NCI-H1694 (cell line): ENCODE measurements around the gene LRGUK.
"Not testable (repeated sequence)": the region's sequence is repeated elsewhere in the genome, so short reads cannot be mapped to it uniquely, and the experiment has no call there.

Source experiments
- DNase-seq: peaks from one replicate; lab custom pipeline; 2025; lab: John Stamatoyannopoulos, UW

LRGUK gene

GRCh38 chr7:134245253-134245652 lies 118.1 kb downstream of the LRGUK start:
- no peak for DNase-seq

- no peak for DNase-seq
Observed at GRCh38 chr7:134246347-134246746, 119.2 kb downstream of the LRGUK start.

DNA sequence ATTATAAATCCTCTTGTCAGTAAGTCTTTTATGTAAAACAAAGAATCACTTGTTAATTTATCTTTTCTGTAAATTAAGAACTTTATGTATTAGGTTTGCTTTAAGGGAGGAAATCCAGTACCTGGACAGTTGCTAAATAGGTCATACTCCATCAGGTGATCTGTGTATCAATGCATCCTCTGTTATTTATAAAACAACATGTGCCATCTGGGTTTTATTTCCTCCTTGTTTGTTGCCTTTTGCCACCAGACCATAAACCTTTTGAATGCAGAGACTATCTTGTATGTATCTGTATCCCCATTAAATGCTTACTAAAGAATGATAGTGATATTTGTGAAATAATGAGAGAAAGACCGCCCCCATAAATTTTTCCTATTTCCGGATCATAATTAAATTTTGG lies 119.6 kb downstream of the LRGUK start:
- DNase-seq, result no peak

DNA sequence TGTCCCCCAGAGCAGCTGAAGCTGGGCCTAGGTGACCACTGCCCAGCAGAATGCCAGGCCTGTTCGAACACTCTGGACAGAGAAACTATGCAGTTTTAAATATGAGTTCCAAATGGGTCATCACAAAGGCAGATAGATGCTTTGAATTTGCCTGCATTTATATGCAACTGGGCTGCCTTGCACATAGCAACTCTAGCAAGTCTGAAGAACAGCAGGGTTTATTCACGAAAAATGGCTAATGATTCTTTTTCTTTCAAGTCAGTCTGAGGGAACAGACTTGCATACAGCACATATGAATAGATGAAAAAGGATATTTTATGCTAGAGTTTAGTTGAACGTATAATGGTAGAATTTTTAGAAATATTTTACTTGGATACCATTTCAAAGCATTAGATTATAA lies 121.1 kb downstream of the LRGUK start:
- no peak for DNase-seq

DNA sequence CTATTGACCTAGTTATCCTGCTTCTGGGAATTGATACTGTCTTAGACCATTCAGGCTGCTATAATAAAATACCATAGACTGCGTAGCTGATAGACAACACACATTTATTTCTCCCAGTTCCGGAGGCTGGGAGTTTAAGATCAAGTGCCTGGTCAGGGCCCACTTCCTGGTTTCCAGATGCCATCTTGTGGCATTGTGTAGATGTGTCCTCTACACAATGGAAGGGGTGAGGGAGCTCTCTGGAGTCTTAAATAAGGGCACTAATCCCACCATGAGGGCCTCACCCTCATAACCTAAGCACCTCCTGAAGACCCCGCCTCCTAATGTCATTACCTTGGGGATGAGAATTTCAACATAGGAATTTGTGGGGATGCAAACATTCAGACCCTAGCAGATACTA lies 127.2 kb downstream of the LRGUK start:
- DNase-seq, result peak; percentile 34

DNA sequence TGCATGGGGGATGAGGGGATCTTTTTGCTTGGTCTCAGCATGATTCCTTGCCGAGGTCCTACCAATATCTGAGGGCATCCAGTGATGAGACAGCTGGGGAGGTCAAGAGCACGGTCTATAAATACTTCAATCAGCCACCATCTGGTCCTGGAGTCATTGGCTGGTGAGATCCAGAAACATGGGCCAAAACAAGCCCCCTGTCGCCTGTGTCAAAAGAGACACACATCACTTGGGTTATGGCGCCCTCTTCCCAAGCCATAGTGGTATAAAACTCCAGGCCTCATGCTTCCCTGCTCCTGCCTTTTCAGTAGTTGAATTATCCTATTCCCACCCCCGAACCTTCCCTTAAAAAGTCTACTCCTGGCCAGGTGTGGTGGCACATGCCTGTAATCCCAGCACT lies 128.7 kb downstream of the LRGUK start:
- peak; percentile 88 for DNase-seq

DNA sequence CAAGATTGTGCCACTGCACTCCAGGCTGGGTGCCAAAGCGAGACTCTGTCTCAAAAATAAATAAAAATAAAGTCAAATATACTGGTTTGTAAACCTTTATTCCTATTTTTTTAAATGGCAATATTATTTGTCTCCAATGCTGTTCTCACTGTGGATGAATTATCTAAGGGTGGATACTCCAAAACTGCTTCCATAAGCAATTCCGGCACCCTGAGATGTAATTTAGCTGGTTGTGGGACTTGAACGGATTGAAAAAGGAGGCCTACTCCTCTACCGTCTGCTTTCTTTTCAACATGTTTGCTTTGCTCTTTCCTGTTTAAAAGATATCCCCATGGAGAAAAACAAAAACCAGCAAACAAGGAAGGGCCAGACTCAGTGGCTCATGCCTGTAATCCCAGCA lies 135.2 kb downstream of the LRGUK start:
- no peak for DNase-seq

GRCh38 chr7:134276951-134277350 lies 149.8 kb downstream of the LRGUK start:
- no peak for DNase-seq

DNA sequence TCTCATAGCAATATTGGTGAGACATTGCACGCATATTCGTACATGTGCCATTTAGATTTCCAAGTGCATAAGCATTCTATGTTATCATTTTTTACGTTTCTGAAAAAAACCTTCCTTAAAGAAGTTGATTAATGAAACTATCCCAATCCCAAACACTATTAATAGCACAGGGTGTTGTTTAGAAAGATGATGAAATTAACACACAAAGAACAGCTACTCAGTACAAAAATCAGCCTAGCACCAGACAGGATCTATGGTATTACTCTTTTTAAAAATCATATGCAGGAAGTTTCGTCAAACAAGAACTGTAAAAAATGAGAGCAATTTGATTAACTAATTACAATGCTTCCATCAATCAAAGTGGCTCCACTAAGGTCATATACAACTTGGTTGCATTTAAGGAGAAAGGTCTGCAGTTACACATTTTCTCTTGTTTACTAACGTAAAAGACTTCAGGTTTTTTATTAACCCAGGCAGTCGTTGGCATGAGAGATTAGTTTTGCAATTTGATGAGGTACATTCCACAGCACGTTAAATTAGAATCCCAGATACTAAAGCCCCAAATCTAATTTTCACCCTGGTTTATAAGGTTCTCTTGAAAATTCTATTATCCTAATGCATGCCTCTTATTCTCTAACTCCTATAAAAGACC lies 151.5 kb downstream of the LRGUK start:
- DNase-seq, result no peak

- DNase-seq, result no peak
Observed at GRCh38 chr7:134279336-134279735, 152.2 kb downstream of the LRGUK start.

GRCh38 chr7:134279898-134280297 lies 152.8 kb downstream of the LRGUK start:
- DNase-seq, result no peak

DNA sequence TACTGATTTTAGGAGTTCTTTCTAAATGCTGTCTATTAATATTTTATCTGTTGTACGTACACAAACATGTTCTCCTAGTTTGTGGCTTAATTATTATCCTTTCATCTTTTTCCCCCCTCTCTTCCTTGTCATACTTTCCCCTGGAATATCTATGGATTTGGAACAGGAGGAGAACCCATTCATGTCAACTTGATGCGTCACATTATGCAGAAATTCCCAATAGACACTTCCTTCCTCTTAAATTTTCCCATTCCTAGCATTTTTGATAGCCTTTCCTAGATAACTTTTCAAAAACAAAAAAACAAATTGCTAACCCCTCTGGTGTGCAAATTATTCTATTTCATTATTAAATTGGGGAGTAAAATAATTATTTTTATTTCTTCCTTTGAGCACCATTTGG lies 153.4 kb downstream of the LRGUK start:
- no peak for DNase-seq

DNA sequence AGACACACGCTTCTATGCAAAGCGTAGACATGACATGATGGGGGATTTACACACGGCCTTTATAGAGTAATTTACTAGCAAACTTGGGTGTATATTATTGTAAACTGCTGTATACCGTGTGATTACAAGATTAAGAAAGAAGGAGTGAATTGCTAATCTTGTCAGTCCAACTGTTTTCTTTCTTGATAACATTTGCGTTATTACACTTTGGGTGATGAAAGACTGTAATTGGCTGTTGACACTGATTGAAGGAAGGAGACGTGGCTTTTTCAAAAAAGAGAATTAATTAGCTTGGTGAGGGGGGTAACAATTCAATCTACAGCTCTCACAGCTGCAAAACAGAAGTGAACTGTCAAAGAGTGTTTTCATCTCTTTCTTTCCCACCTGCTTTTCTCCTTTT lies 156.9 kb downstream of the LRGUK start:
- DNase-seq, result no peak

DNA sequence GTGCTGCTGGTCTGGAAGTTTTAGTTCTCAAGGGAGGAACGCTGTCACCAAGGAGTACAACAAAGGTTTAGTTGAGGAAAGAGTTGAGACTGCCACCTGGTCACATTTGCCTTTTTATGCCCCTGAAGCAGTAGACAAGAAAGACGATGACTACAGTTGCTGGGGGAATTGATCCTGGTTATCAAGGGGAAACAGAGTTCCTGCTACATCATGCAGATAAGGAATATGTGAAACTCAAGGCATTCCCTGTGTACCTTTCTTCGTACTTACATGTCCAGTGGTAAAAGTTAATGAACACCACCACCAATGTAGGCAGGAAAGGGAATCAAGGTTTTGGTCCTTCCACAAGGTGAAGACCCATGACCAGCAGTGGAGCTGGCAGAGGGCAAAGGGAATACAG lies 157.8 kb downstream of the LRGUK start:
- DNase-seq, result no peak

DNA sequence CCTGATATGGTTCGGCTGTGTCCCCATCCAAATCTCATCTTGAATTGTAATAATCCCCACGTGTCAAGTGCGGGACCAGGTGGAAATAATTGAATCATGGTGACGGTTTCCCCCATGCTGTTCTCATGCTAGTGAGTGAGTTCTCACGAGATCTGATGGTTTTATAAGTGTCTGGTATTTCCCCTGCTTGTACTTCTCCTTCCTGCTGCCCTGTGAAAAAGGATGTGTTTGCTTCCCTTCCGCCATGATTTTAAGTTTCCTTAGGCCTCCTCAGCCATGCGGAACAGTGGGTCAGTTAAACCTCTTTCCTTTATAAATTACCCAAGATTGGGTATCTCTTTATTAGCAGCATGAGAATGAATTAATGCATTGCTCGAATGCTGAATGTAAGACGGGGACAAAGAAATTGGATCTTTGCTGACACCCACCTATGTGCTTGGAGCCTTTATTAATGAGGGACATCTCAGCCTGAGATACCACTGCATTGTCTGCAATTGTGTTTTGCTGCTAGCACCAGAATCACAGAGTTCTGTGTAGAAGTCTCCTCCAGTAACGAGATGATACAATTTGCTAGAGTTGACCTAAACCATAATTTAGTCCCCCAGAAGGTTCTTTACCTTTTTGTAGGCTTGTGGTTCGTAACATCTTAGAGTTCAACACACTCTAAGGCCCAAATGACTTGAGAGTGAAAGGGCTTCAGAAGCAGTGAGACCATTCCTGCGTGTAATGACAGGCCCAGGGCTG lies 160.9 kb downstream of the LRGUK start:
- no peak for DNase-seq

DNA sequence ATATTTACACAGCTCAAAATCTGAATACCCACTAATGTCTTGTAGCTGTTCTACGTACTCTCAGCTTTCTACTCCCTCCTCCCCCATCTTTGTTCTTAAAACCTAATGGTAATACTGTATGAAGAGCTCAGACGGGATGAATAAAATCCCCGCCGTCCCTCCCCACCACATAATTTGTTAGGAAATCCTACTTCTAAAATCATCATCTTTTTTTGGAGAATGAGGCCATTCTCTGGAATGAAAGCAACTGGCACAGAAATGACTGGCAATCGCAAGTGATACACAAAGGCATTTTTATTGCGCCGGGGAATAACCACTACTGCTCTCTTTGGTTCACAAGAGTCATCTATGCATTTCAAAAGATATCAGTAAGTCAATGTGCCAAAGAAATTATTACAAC lies 162.3 kb downstream of the LRGUK start:
- DNase-seq, result no peak

GRCh38 chr7:134289841-134290240 lies 162.7 kb downstream of the LRGUK start:
- DNase-seq, result no peak

GRCh38 chr7:134290286-134290685 lies 163.1 kb downstream of the LRGUK start:
- no peak for DNase-seq

- DNase-seq, result no peak
Observed at GRCh38 chr7:134293002-134293740, 166.0 kb downstream of the LRGUK start.

DNA sequence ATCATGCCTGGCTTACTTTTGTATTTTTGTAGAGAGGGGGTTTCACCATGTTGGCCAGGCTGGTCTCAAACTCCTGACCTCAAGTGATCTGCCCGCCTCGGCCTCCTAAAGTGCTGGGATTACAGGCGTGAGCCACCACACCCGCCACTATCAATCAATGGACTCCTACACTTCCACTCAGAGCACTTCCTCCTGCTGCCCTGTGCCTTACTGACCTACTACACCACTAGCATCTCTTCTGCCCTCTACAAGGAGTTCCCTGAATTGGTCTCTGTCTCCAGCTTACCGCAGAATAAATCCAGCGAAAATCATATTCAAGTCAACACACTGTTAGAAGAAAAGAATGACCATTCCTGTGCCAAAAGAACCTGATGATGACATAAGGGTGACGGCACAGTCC lies 168.8 kb downstream of the LRGUK start:
- DNase-seq, result not testable (repeated sequence)

GRCh38 chr7:134297489-134297888 lies 170.3 kb downstream of the LRGUK start:
- DNase-seq, result no peak

GRCh38 chr7:134298902-134299683 lies 172.0 kb downstream of the LRGUK start:
- DNase-seq, result peak; percentile 78
